HCT116 (cell line): ENCODE results near the gene ABHD5. TPM values are rescaled to one million over a fixed set of nuclear protein-coding genes. Genes with fewer than 3 reads are reported as not detected.

Experiments used
- ATAC-seq: fragments of 200-7000 bp; cut with Tn5 transposase; 2 replicates; pipeline ENCODE4 v1.9.1; 2020; ENCODE audit warnings: mild to moderate bottlenecking, moderate library complexity
- BruUV-seq: library from RNA; stranded (reverse); fragments of 400-500 nt; replicated peaks from 2 replicates; lab custom pipeline; 2021; lab: Mats Ljungman, UMichigan
- CTCF ChIA-PET: fragments of 300-600 bp; sonication (Branson Sonifier 250); formaldehyde crosslinking; loops from one replicate; lab custom pipeline; 2021; ENCODE audit warnings: antibody characterized with exemption; lab: Charles Lee
- POLR2A ChIA-PET: fragments of 300-600, 350-600 bp; sonication (Branson Sonifier 250); formaldehyde crosslinking; loops from one replicate; lab custom pipeline; 2021; ENCODE audit warnings: antibody characterized with exemption; lab: Charles Lee
- RAD21 ChIA-PET, 2 experiments: fragments of 300-600 bp; sonication (Branson Sonifier 250); formaldehyde crosslinking; loops; one replicate each; lab custom pipeline; 2023; ENCODE audit warnings: low total read pairs in 2 of 2; ENCODE audit not compliant: uncharacterized antibody in 2 of 2, unreplicated experiment in 2 of 2, low non-redundant PET in 1 of 2; lab: Charles Lee
- DNase-seq: peaks from one replicate; pipeline ENCODE4 v3.0.0-alpha.2; 2010; ENCODE audit warnings: low read depth, low spot score
- H2AFZ ChIP-seq: fragments of 200-600 bp; shearing (Covaris generic), sonication (generic); 2 replicates; pipeline ENCODE4 v1.6.1; 2017; ENCODE audit warnings: low read depth, mixed run types, mixed read lengths, antibody characterized with exemption, low read length; ENCODE audit not compliant: poor library complexity, severe bottlenecking
- H3K27ac ChIP-seq: 2 replicates; pipeline ENCODE4 v1.5.1; 2012; ENCODE audit warnings: low read depth, low read length
- H3K27me3 ChIP-seq: fragments of 200-600 bp; sonication (generic); 2 replicates; pipeline ENCODE4 v1.6.1; 2016; ENCODE audit warnings: mixed run types, low read length, mixed read lengths; ENCODE audit not compliant: insufficient read depth
- H3K36me3 ChIP-seq, 2 experiments: fragments of 200-500 bp in 1 of 2; fragments of 200-600 bp in 1 of 2; sonication (Bioruptor generic) in 1 of 2; sonication (generic) in 1 of 2; 2 replicates each; pipeline versions ENCODE4 v1.5.1 to v1.6.1; 2014 to 2016; ENCODE audit warnings: low read length in 2 of 2, inconsistent platforms in 1 of 2, mixed read lengths in 1 of 2, mixed run types in 1 of 2; ENCODE audit not compliant: insufficient read depth in 2 of 2, control insufficient read depth in 1 of 2
- H3K4me1 ChIP-seq, 2 experiments: fragments of 200-600 bp in 1 of 2; sonication (generic) in 1 of 2; 2 replicates each; pipeline versions ENCODE4 v1.5.1 to v1.6.1; 2012 to 2017; ENCODE audit warnings: low read length in 2 of 2, inconsistent platforms in 1 of 2, mild to moderate bottlenecking in 1 of 2, mixed read lengths in 1 of 2, mixed run types in 1 of 2, moderate library complexity in 1 of 2; ENCODE audit not compliant: insufficient read depth in 2 of 2, control insufficient read depth in 1 of 2
- H3K4me2 ChIP-seq: fragments of 200-600 bp; sonication (generic); 2 replicates; pipeline ENCODE4 v1.6.1; 2017; ENCODE audit warnings: mixed run types, low read length, mixed read lengths
- H3K4me3 ChIP-seq, 2 experiments: fragments of 200-600 bp in 1 of 2; sonication (generic) in 1 of 2; replicated peaks in 1 of 2; 2 replicates each; pipeline ENCODE4 v1.5.1; 2011 to 2016; ENCODE audit warnings: low read length in 2 of 2, control low read depth in 1 of 2, low read depth in 1 of 2, mild to moderate bottlenecking in 1 of 2, mixed read lengths in 1 of 2, mixed run types in 1 of 2
- H3K79me2 ChIP-seq: fragments of 200-600 bp; sonication (generic); 2 replicates; pipeline ENCODE4 v1.6.1; 2017; ENCODE audit warnings: mild to moderate bottlenecking, mixed run types, low read length, moderate library complexity, mixed read lengths; ENCODE audit not compliant: insufficient read depth
- H3K9ac ChIP-seq: fragments of 200-600 bp; sonication (generic); 2 replicates; pipeline ENCODE4 v1.6.1; 2016; ENCODE audit warnings: low read length, mixed read lengths
- H3K9me2 ChIP-seq: fragments of 200-600 bp; sonication (generic), shearing (Covaris generic); 2 replicates; pipeline ENCODE4 v1.6.1; 2017; ENCODE audit warnings: mixed run types, mild to moderate bottlenecking, moderate library complexity; ENCODE audit not compliant: insufficient read depth
- H3K9me3 ChIP-seq, 2 experiments: fragments of 200-500 bp in 1 of 2; fragments of 200-600 bp in 1 of 2; sonication (Bioruptor generic) in 1 of 2; sonication (generic) in 1 of 2; 2 replicates each; pipeline ENCODE4 v1.6.1; 2014 to 2017; ENCODE audit warnings: low read length in 2 of 2, mixed read lengths in 2 of 2, inconsistent platforms in 1 of 2, low read depth in 1 of 2, mild to moderate bottlenecking in 1 of 2, mixed run types in 1 of 2, moderate library complexity in 1 of 2; ENCODE audit not compliant: control insufficient read depth in 1 of 2, insufficient read depth in 1 of 2
- H4K20me1 ChIP-seq: fragments of 200-600 bp; sonication (generic), shearing (Covaris generic); 2 replicates; pipeline ENCODE4 v1.6.1; 2017; ENCODE audit warnings: mixed run types, mild to moderate bottlenecking, moderate library complexity; ENCODE audit not compliant: insufficient read depth
- CEBPB ChIP-seq: IDR thresholded peaks from 2 replicates; pipeline ENCODE4 v1.6.1; 2012; ENCODE audit warnings: low read depth
- EGR1 ChIP-seq: IDR thresholded peaks from 2 replicates; pipeline ENCODE4 v1.6.1; 2012; ENCODE audit warnings: low read depth
- ELF1 ChIP-seq: IDR thresholded peaks from 2 replicates; pipeline ENCODE4 v1.6.1; 2012; ENCODE audit warnings: low read depth, borderline replicate concordance
- POLR2AphosphoS5 ChIP-seq: IDR thresholded peaks from 2 replicates; pipeline ENCODE4 v1.6.1; 2011; ENCODE audit warnings: mild to moderate bottlenecking, low read depth, low read length, moderate library complexity
- RAD21 ChIP-seq: IDR thresholded peaks from 2 replicates; pipeline ENCODE4 v1.6.1; 2012; ENCODE audit warnings: low read depth, mild to moderate bottlenecking
- SIN3A ChIP-seq: IDR thresholded peaks from 2 replicates; pipeline ENCODE4 v1.6.1; 2012; ENCODE audit warnings: low read depth
- SP1 ChIP-seq: IDR thresholded peaks from 2 replicates; pipeline ENCODE4 v1.6.1; 2012; ENCODE audit warnings: low read depth
- SRF ChIP-seq: IDR thresholded peaks from 2 replicates; pipeline ENCODE4 v1.6.1; 2012; ENCODE audit warnings: low read depth
- TCF7L2 ChIP-seq: IDR thresholded peaks from 2 replicates; pipeline ENCODE4 v1.7.0; 2011; ENCODE audit warnings: borderline replicate concordance, inconsistent platforms; ENCODE audit not compliant: insufficient read depth, insufficient read length; ENCODE audit errors: extremely low read depth
- ZFX ChIP-seq: fragments of 450-650 bp; IDR thresholded peaks from 2 replicates; pipeline ENCODE4 v1.6.1; 2017
- ZNF274 ChIP-seq: fragments of 200-500 bp; sonication (Bioruptor generic); IDR thresholded peaks from 2 replicates; pipeline ENCODE4 v1.6.1; 2014; ENCODE audit warnings: mild to moderate bottlenecking, low read depth, low read length, inconsistent platforms
- intact Hi-C: fragments of 100-400 bp; cut with micrococcal nuclease; formaldehyde crosslinking; loops from 2 replicates; pipeline ENCODE4 v1.10.0; 2022
- total RNA-seq: library from RNA; stranded (reverse); gene quantifications from one replicate; pipeline ENCODE4 v1.2.1, GENCODE V29; 2021; ENCODE audit not compliant: unreplicated experiment
- TF ChIP-seq, protein P1 (sequence below): IDR thresholded peaks from 2 replicates; pipeline ENCODE4 v1.6.1; 2012
- TF ChIP-seq, protein P2 (sequence below): IDR thresholded peaks from 2 replicates; pipeline ENCODE4 v1.6.1; 2012
- TF ChIP-seq, protein P3 (sequence below): IDR thresholded peaks from 2 replicates; pipeline ENCODE4 v1.6.1; 2011; ENCODE audit warnings: mild to moderate bottlenecking, low read length, moderate library complexity; ENCODE audit not compliant: insufficient replicate concordance; ENCODE audit errors: extremely low read depth
- TF ChIP-seq, protein P4 (sequence below): IDR thresholded peaks from 2 replicates; pipeline ENCODE4 v1.6.1; 2012; ENCODE audit warnings: low read depth

Gene ABHD5
- total RNA-seq, 1 experiment from 2014 or later = 18.5 TPM

DNA sequence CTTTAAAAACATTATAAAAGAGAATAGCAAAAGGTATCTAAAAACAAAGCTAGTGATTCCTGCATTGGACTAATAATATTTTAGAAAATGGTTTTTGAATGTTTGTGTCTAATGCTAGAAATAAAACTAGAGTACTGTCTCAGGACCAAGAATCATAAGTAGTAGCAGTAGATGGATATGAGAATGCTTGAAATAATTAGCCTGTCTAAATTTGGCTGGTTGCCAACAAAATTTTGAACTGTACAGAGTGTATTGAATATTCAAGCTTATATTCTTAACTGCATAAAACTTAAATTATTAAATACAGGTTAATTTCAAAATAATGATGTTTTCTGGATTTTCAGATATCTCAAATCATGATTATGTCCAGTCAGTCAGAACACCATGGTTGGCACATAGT lies 14.0 kb downstream of the ABHD5 start:
- Histone ChIP-seq H3K4me3 (no peak overlapping the region), H3K79me2 (no peaks in the 10 kb centered on the region), H3K27ac (no peak overlapping the region), H2AFZ (no peak overlapping the region), H3K36me3 (no peaks in the 10 kb centered on the region; a peak in 2 of 4 replicates), H3K9me2 (no peaks in the 10 kb centered on the region), H3K4me2 (no peak overlapping the region), H3K9ac (no peak overlapping the region), H3K9me3 (no peaks in the 10 kb centered on the region), H4K20me1 (peaks cover 4% of the 10 kb centered on the region; the same call in 1 of the 2 replicates), H3K4me1 (peaks cover 20 to 34% of the 10 kb centered on the region in 2 experiments), H3K27me3 (no peaks in the 10 kb centered on the region)
- intact Hi-C loops = loop anchor here (5.0 kb wide), 1 partner anchor 493 kb away; no protein-coding TSS in a partner anchor
- no peak for ATAC-seq
- ChIA-PET CTCF (no interaction called here), POLR2A (no interaction called here), RAD21 (no interaction called here)
- no peak for DNase-seq
- no peak for TF ChIP-seq POLR2AphosphoS5
- TF ChIP-seq ZFX = no peak
- no peak for TF ChIP-seq SP1
- TF ChIP-seq ELF1 = no peak
- TF ChIP-seq, protein P1, sequence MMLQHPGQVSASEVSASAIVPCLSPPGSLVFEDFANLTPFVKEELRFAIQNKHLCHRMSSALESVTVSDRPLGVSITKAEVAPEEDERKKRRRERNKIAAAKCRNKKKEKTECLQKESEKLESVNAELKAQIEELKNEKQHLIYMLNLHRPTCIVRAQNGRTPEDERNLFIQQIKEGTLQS = no peak
- TF ChIP-seq TCF7L2 = no peak
- TF ChIP-seq SRF = no peak
- TF ChIP-seq ZNF274 = no peak
- BruUV-seq = no TSS peak

DNA sequence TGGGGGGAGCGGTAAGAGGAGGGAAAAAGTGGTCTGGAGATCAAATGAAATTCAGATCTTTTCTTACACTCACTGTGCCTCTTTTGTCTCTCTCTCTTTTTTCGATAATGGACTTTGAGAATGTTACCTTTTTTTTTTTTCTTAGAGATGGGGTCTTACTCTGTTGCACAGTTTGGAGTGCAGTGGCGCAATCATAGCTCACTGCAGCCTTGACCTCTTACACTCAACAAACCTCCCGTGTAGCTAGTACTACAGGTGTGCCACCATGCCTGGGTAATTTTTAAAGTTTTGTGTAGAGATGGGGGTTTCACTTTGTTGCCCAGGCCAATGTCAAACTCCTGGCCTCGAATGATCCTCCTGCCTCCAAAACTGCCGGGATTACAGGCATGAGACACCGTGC lies 15.6 kb downstream of the ABHD5 start:
- Histone ChIP-seq H3K9ac (no peak overlapping the region), H3K4me1 (peaks cover 20 to 34% of the 10 kb centered on the region in 2 experiments), H3K9me2 (no peaks in the 10 kb centered on the region), H3K79me2 (no peaks in the 10 kb centered on the region), H2AFZ (no peak overlapping the region), H4K20me1 (peaks cover 4% of the 10 kb centered on the region; the same call in 1 of the 2 replicates), H3K27me3 (no peaks in the 10 kb centered on the region), H3K4me3 (no peak overlapping the region), H3K9me3 (no peaks in the 10 kb centered on the region), H3K36me3 (no peaks in the 10 kb centered on the region; a peak in 2 of 4 replicates), H3K4me2 (no peak overlapping the region), H3K27ac (no peak overlapping the region)
- no peak for ATAC-seq
- ChIA-PET RAD21 (no interaction called here), POLR2A (no interaction called here), CTCF (no interaction called here)
- BruUV-seq = no TSS peak
- intact Hi-C loops = loop anchor here (5.0 kb wide), 1 partner anchor 491 kb away; no protein-coding TSS in a partner anchor
- DNase-seq = no peak
- TF ChIP-seq, protein P2, sequence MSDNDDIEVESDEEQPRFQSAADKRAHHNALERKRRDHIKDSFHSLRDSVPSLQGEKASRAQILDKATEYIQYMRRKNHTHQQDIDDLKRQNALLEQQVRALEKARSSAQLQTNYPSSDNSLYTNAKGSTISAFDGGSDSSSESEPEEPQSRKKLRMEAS = no peak
- TF ChIP-seq, protein P3, sequence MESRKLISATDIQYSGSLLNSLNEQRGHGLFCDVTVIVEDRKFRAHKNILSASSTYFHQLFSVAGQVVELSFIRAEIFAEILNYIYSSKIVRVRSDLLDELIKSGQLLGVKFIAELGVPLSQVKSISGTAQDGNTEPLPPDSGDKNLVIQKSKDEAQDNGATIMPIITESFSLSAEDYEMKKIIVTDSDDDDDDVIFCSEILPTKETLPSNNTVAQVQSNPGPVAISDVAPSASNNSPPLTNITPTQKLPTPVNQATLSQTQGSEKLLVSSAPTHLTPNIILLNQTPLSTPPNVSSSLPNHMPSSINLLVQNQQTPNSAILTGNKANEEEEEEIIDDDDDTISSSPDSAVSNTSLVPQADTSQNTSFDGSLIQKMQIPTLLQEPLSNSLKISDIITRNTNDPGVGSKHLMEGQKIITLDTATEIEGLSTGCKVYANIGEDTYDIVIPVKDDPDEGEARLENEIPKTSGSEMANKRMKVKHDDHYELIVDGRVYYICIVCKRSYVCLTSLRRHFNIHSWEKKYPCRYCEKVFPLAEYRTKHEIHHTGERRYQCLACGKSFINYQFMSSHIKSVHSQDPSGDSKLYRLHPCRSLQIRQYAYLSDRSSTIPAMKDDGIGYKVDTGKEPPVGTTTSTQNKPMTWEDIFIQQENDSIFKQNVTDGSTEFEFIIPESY = no peak
- TF ChIP-seq RAD21 (no peak), CEBPB (no peak), TCF7L2 (no peak), SIN3A (no peak), EGR1 (no peak), ZFX (no peak), SP1 (no peak), POLR2AphosphoS5 (no peak)
- TF ChIP-seq, protein P4, sequence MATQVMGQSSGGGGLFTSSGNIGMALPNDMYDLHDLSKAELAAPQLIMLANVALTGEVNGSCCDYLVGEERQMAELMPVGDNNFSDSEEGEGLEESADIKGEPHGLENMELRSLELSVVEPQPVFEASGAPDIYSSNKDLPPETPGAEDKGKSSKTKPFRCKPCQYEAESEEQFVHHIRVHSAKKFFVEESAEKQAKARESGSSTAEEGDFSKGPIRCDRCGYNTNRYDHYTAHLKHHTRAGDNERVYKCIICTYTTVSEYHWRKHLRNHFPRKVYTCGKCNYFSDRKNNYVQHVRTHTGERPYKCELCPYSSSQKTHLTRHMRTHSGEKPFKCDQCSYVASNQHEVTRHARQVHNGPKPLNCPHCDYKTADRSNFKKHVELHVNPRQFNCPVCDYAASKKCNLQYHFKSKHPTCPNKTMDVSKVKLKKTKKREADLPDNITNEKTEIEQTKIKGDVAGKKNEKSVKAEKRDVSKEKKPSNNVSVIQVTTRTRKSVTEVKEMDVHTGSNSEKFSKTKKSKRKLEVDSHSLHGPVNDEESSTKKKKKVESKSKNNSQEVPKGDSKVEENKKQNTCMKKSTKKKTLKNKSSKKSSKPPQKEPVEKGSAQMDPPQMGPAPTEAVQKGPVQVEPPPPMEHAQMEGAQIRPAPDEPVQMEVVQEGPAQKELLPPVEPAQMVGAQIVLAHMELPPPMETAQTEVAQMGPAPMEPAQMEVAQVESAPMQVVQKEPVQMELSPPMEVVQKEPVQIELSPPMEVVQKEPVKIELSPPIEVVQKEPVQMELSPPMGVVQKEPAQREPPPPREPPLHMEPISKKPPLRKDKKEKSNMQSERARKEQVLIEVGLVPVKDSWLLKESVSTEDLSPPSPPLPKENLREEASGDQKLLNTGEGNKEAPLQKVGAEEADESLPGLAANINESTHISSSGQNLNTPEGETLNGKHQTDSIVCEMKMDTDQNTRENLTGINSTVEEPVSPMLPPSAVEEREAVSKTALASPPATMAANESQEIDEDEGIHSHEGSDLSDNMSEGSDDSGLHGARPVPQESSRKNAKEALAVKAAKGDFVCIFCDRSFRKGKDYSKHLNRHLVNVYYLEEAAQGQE = no peak
